ENCODE data around the gene PROK2. TPM values are rescaled to one million over a fixed set of nuclear protein-coding genes. Genes with fewer than 3 reads are reported as not detected.

Gene PROK2
- total and polyA plus RNA-seq, 7 donors: 0.08 to 0.81 (median 0.27) TPM; not detected in 2

GRCh38 chr3:71753701-71754609 is 31.0 kb downstream of the PROK2 start, which contains the start of gene GPR27:
GPR27 (plus strand) TSS chr3:71753855; CDS start chr3:71754050, 195 bp downstream.
- intact Hi-C loops (cut with DNase I): no loop called here
- peak in 3 of 4 donors; percentile 38 to 44 (median 38) for ATAC-seq
- Histone ChIP-seq H3K27me3 (ENCODE audit: insufficient read depth in 3 of 3, low read length in 2 of 3) (peaks cover 0 to 47% (median 11%) of the 10 kb centered on the region in 3 donors), H3K9me3 (no peaks in the 10 kb centered on the region), H3K36me3 (ENCODE audit: insufficient read depth in 1 of 2, low read depth in 1 of 2) (no peaks in the 10 kb centered on the region), H3K4me1 (no peaks in the 10 kb centered on the region), H3K27ac (no peak within 1 kb of the TSS), H3K4me3 (peak within 1 kb of the TSS; percentile 61)
- WGBS, 3 donors: 0 to 1% (median 1%) methylated on average over 68 to 131 of the region's 131 CpGs
- no peak for TF ChIP-seq CTCF (IDR thresholded peaks at IDR 0.05)
- peak; percentile 17 to 53 for DNase-seq

GRCh38 chr3:71752831-71753700 is 31.9 kb downstream of the PROK2 start:
- no peak for DNase-seq
- ATAC-seq: no peak
- Histone ChIP-seq H3K27me3 (ENCODE audit: insufficient read depth in 3 of 3, low read length in 2 of 3) (peaks cover 0 to 47% (median 11%) of the 10 kb centered on the region in 3 donors), H3K4me1 (no peaks in the 10 kb centered on the region), H3K36me3 (ENCODE audit: insufficient read depth in 1 of 2, low read depth in 1 of 2) (no peaks in the 10 kb centered on the region), H3K4me3 (peak overlapping the region; percentile 61), H3K27ac (no peak overlapping the region), H3K9me3 (no peaks in the 10 kb centered on the region)
- intact Hi-C loops (cut with DNase I): no loop called here
- WGBS, 3 donors: 12 to 29% (median 19%) methylated on average over 34 to 68 of the region's 68 CpGs
- TF ChIP-seq CTCF (IDR thresholded peaks at IDR 0.05): no peak

- peaks cover 0 to 37% (median 11%) of the 10 kb centered on the region in 3 donors for H3K27me3 ChIP-seq (ENCODE audit: insufficient read depth in 3 of 3, low read length in 2 of 3)
- H3K36me3 ChIP-seq (ENCODE audit: insufficient read depth in 1 of 2, low read depth in 1 of 2): no peaks in the 10 kb centered on the region
- ATAC-seq: no peak
- H3K27ac ChIP-seq: no peak overlapping the region
- no peak for DNase-seq
- no peak overlapping the region for H3K4me3 ChIP-seq
- intact Hi-C loops (cut with DNase I): no loop called here
- H3K9me3 ChIP-seq: no peaks in the 10 kb centered on the region
- TF ChIP-seq CTCF (IDR thresholded peaks at IDR 0.05): no peak
- 91 to 97% (median 93%) methylated on average over 4 of the region's 4 CpGs for whole genome bisulfite sequencing, 3 donors
- no peaks in the 10 kb centered on the region for H3K4me1 ChIP-seq
Measured at GRCh38 chr3:71751602-71752001, 33.3 kb downstream of the PROK2 start.

- Histone ChIP-seq H3K9me3 (peaks cover 20% of the 10 kb centered on the region), H3K4me3 (no peak overlapping the region), H3K4me1 (no peaks in the 10 kb centered on the region), H3K27me3 (ENCODE audit: insufficient read depth in 3 of 3, low read length in 2 of 3) (no peaks in the 10 kb centered on the region), H3K36me3 (ENCODE audit: insufficient read depth in 1 of 2, low read depth in 1 of 2) (no peaks in the 10 kb centered on the region), H3K27ac (no peak overlapping the region)
- no peak for ATAC-seq
- no peak for TF ChIP-seq CTCF (IDR thresholded peaks at IDR 0.05)
- DNase-seq: no peak
- 85 to 89% (median 86%) methylated on average over 3 of the region's 3 CpGs for WGBS, 3 donors
- intact Hi-C loops (cut with DNase I): no loop called here
Measured at GRCh38 chr3:71744738-71745137, 40.2 kb downstream of the PROK2 start.
